Muscle layer of duodenum (tissue), 2 donors: ENCODE results near the gene LTF.
"Not testable (repeated sequence)": the region's sequence is repeated elsewhere in the genome, so short reads cannot be mapped to it uniquely, and the experiment has no call there.

Experiments
- H3K27ac ChIP-seq: one replicate; pipeline ENCODE4 v1.7.0; 2013; ENCODE audit warnings: mild to moderate bottlenecking, low read length
- H3K27me3 ChIP-seq: one replicate; pipeline ENCODE4 v1.7.0; 2013; ENCODE audit warnings: low read depth, mild to moderate bottlenecking, control low read depth, low read length
- H3K36me3 ChIP-seq, 2 donors: one replicate each; pipeline ENCODE4 v1.7.0; 2013; ENCODE audit warnings: low read length in 2 of 2, control low read depth in 1 of 2, mild to moderate bottlenecking in 1 of 2; ENCODE audit not compliant: insufficient read depth in 2 of 2, control insufficient read depth in 1 of 2
- H3K4me1 ChIP-seq, 2 donors: one replicate each; pipeline ENCODE4 v1.7.0; 2013; ENCODE audit warnings: low read length in 2 of 2, mild to moderate bottlenecking in 2 of 2, control low read depth in 1 of 2, moderate library complexity in 1 of 2; ENCODE audit not compliant: insufficient read depth in 2 of 2, control insufficient read depth in 1 of 2
- H3K4me3 ChIP-seq, 2 donors: one replicate each; pipeline ENCODE4 v1.7.0; 2013; ENCODE audit warnings: low read length in 2 of 2, low read depth in 1 of 2, mild to moderate bottlenecking in 1 of 2
- H3K9me3 ChIP-seq, 2 donors: one replicate each; pipeline ENCODE4 v1.7.0; 2013; ENCODE audit warnings: low read length in 2 of 2, control low read depth in 1 of 2, mild to moderate bottlenecking in 1 of 2; ENCODE audit not compliant: control insufficient read depth in 1 of 2
- donor health status: healthy.

Gene LTF

DNA sequence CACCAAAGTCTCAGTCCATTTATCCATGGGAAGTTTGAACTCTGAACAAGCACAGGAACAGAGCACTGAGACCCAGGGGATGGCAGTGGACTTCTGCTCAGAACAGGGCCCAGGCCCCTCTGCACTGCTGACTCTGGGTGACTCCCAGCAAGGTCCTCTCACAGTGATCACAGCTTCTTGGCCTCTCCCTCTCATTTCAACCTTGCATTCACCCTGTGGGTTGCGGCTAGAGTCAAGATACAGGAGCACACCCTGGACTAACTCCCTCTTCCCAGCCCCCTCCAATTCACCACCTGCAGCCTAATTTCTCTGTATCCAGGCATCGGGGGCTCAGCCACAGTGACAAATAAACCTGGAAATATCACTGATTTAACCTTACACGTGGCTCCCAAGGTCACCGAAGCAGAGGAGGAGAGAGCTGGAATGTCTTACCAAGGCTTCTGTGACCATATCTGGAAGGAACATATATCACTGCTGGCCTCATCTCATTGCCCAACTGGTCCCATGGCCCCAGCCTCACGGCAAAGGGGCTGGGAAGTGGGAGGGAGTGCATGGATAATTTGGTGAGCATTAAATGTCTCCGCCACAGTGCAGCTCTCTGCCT lies 34.3 kb upstream of the LTF start:
- no peaks in the 10 kb centered on the region for H3K4me1 ChIP-seq
- no peak overlapping the region for H3K4me3 ChIP-seq
- H3K9me3 ChIP-seq: no peaks in the 10 kb centered on the region
- no peaks in the 10 kb centered on the region for H3K36me3 ChIP-seq
- no peak overlapping the region for H3K27ac ChIP-seq
- H3K27me3 ChIP-seq: no peaks in the 10 kb centered on the region

DNA sequence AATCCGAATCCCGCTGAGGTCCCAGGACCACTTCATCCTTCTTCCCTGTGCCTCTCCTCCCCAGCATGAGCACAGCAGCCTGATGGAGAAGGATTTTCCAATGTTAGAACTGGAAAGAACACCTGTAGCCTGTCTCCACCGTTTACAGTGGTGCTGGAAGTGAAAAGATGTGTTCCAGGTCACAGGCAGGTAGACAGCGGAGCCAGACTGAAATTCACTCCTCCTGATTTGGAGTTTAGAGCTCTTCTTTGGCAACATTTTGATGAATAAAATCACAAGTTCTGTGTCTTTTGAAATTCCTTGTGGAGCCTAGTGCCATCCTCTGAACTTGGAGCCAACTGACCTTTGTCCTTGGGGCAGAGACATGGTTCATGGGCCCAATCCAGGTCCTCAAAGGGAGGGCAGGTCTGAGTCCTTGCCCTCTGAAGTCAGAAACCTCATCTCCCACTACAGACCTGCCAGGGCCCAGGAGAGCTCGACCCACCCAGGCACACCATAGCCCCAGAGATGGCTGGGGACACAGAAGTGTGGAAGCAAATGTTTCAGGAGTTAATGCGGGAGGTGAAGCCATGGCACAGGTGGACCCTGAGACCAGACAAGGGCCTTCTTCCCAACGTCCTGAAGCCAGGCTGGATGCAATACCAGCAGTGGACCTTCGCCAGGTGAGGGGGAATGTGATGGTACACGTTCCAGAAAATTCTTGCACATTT lies 33.0 kb upstream of the LTF start, which contains the start of gene RTP3:
TSS of gene RTP3 (plus strand) at position 421 of the 710 bp plus-strand sequence. CDS start at position 508, 87 bp downstream.
- H3K36me3 ChIP-seq: no peaks in the 10 kb centered on the region
- H3K4me3 ChIP-seq: no peak within 1 kb of the TSS
- no peaks in the 10 kb centered on the region for H3K27me3 ChIP-seq
- no peak within 1 kb of the TSS for H3K27ac ChIP-seq
- no peaks in the 10 kb centered on the region for H3K9me3 ChIP-seq
- H3K4me1 ChIP-seq: no peaks in the 10 kb centered on the region

DNA sequence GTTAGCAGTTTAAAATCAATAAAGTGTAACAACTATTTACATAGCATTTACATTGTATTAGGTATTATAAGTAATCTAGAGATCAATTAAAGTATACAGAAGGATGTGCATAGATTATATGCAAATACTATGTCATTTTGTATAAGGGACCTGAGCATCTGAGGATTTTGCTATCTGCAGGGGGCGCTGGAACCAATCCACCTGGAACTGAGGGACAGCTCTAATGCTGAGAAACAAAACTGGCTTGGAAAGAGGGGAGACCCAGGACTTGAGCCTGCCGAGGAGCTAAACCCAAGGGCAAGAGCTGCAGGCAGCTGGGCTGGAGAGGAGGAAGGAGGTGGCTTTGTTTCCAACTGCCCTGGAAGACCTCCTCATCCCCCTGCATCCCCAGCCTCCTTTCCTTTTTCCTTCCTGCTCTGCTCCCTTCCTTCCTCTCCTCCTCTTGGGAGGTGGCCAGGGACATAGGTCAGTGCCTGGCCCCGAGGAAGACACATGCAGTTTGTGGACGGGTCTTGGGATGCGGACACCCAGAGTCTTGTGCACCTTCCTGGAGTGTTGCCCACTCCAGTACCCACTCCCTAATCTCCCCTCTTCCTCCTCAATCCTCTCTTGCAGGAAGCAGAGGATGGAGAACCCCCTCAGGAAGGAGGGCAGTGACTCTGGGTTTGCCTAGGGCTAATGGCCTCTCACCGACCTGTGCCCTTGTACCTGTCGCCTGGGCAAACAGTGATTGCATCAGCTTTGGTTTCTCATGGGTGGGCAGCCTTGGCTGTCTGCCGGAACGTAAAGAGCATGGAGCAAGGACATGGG lies 32.2 kb upstream of the LTF start:
- H3K27ac ChIP-seq: no peak overlapping the region
- H3K9me3 ChIP-seq: no peaks in the 10 kb centered on the region
- H3K36me3 ChIP-seq: no peaks in the 10 kb centered on the region
- H3K27me3 ChIP-seq: no peaks in the 10 kb centered on the region
- H3K4me1 ChIP-seq: no peaks in the 10 kb centered on the region
- H3K4me3 ChIP-seq: no peak overlapping the region

DNA sequence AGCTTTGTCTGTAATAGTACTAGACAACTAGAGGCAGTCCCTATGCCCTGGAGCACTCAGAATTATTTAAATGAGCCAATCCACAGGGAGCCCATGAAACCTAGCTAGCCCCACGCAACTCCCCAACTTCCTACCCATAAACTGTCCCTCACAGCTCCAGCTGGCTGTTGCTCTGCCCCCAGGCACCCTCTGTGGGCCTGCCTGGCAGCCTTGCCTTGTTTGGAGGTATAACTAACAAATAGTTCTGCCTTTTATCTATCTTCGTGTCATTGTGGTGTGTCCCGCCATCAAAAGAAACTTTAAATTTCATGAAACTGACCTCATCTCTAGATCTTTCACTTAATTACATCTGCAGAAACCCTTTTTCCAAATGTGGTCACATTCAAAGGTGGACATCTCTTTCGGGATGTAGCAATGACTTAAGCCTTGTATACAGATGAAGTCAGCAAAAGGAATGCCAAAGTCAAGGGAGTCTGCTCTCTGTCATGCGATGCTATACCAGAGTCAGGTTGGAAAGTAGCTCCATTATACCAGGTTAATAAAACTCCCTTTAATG lies 31.3 kb upstream of the LTF start:
- no peaks in the 10 kb centered on the region for H3K27me3 ChIP-seq
- no peak overlapping the region for H3K4me3 ChIP-seq
- H3K36me3 ChIP-seq: no peaks in the 10 kb centered on the region
- H3K4me1 ChIP-seq: no peaks in the 10 kb centered on the region
- no peaks in the 10 kb centered on the region for H3K9me3 ChIP-seq
- H3K27ac ChIP-seq: no peak overlapping the region

DNA sequence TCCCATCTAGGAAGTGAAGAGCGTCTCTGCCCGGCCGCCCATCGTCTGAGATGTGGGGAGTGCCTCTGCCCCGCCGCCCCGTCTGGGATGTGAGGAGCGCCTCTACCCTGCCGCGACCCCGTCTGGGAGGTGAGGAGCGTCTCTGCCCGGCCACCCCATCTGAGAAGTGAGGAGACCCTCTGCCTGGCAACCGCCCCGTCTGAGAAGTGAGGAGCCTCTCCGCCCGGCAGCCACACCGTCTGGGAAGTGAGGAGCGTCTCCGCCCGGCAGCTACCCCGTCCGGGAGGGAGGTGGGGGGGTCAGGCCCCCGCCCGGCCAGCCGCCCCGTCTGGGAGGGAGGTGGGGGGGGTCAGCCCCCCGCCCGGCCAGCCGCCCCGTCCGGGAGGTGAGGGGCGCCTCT lies 29.8 kb upstream of the LTF start:
- not testable (repeated sequence) for H3K36me3 ChIP-seq

DNA sequence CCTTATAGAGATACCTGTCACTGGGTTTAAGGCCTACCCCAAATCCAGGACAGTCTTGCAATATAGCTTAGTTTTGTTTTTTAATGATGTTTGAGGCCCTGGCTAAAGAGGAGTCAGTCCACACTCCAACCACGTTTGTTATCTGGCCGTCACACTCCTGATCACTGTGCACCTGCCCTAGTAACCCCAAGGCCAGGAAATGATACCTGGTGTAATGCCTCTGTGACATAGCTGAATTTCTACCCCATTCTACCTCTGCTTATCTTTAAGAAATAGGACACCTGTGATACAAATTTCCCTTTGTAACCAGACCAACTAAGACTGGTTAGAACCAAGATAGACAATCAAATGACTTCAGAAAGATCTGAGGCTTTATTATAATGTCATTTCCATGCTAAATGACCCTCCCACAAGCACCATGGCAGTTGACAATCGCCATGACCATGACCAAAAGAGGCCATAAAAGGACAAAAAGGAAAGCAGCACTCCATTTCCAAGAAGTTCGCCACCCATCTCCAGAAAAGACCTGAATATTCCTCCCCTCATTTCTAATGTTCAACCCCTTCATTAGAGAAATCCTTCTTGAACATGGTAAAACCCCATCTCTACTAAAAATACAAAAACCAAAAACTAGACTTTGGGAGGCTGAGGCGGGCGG lies 28.3 kb upstream of the LTF start:
- Histone ChIP-seq H3K4me1 (peaks cover 0 to 5% of the 10 kb centered on the region in 2 donors), H3K9me3 (no peaks in the 10 kb centered on the region)

More for the DNA sequence above, 29.8 kb upstream of the LTF start:
- H3K4me3 ChIP-seq, H3K4me1 ChIP-seq, H3K27me3 ChIP-seq, H3K9me3 ChIP-seq, H3K27ac ChIP-seq: not testable (repeated sequence)

DNA sequence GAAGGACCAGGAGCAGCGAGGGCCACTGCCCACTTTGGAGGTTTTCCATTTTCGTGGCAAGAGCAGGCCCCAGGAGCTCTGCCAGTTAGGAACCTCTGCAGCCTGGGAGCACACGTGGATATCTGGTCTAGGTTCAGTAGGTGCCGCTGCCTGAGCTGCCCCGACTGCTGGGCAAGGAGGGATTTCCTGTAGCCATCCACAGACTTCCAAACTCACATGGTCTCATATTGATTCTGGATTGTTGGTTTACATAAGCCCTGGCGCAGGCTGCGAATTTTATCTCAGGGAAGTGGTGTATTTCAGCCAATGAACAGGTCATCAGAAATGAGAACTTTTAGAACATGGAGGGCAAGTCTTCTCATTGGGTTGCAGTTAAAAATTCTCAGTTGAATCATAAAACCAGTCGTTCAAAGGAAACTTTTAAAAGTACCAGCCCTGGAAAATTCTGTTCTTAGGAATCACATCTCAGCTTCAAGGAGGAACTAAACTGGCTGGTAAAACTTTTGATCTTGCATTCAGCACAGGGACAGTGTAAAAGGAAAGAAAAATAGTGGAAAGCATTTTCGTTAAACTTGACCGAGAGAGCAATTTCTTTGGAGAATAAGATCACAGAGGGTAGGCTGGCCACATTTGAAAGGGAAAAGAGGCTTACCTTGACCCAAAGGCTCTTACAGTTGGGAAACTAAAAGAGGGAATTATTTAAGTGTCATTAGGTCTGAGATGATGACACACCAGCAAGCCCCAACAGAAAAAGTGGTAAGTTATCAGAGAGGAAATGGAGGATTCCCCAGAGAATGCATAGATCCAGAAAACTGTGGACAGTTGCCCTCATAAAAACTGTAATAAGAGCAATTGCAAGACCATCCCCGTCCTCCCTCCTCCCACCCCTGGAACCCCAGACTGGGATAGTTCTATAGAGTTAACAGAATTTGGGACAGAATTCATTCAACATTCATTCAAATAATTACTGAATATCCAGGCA lies 26.7 kb upstream of the LTF start:
- H3K27me3 ChIP-seq: no peaks in the 10 kb centered on the region
- H3K27ac ChIP-seq: no peak overlapping the region
- no peaks in the 10 kb centered on the region for H3K36me3 ChIP-seq
- no peak overlapping the region for H3K4me3 ChIP-seq
- no peaks in the 10 kb centered on the region for H3K9me3 ChIP-seq
- peaks cover 0 to 5% of the 10 kb centered on the region in 2 donors for H3K4me1 ChIP-seq

More for the DNA sequence above, 28.3 kb upstream of the LTF start:
- no peak overlapping the region for H3K4me3 ChIP-seq
- H3K36me3 ChIP-seq: no peaks in the 10 kb centered on the region
- no peak overlapping the region for H3K27ac ChIP-seq
- no peaks in the 10 kb centered on the region for H3K27me3 ChIP-seq

DNA sequence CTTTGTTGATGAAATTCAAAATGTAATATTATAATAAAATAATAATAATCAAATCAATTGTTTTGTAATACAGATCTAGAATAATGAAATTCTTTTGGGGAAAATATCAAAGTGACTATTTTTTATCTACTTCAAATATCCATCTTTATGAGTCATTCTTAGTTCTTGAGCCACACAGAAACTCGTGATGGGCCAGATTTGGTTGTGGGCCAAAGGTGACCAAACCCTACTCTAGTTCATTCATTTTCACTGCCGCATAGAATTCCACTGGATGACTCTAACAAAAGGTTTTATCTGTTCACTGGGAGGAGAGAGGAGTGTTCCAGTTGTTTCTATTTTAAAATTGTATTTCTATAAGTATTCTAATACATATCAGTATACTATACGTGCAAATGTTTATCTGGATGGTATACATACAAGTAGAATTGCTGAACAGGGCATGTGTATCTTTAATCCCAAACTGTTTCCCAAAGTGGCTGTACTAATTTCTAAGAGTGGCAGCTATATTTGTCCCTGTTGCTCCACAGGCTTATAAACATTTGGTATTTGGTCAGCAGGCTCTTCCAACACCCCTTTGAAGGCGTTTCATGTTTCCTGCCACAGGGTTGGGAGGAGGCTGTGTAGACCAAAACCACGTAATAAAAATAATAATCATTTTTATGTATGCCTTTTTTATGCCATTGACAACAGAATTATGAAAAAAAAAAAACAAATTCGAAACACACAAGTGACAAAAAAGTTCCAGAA lies 25.8 kb upstream of the LTF start:
- no peaks in the 10 kb centered on the region for H3K9me3 ChIP-seq

DNA sequence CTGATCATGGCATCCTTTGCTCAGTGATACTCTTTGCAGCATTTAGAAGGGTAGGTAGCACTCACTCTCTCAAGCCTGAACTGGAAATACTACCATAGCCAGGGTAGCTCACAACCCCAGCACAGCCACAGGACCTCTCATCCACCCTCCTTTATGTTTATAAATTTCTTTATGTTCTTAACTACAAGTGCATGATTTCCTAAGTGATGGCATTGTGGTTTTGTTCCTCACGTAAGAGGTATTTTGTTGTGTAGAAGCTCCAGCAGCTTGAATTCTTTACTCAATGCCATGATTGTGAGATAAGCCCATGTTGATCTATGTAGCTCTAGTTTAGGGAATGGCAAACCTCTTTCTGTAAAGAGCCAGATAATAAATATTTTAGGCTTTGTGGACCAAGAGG lies 25.2 kb upstream of the LTF start:
- no peaks in the 10 kb centered on the region for H3K9me3 ChIP-seq
- H3K4me3 ChIP-seq: no peak overlapping the region
- no peak overlapping the region for H3K27ac ChIP-seq
- no peaks in the 10 kb centered on the region for H3K27me3 ChIP-seq
- peaks cover 0 to 5% of the 10 kb centered on the region in 2 donors for H3K4me1 ChIP-seq
- no peaks in the 10 kb centered on the region for H3K36me3 ChIP-seq

More for the DNA sequence above, 25.8 kb upstream of the LTF start:
- H3K27ac ChIP-seq: no peak overlapping the region
- H3K27me3 ChIP-seq: no peaks in the 10 kb centered on the region
- no peaks in the 10 kb centered on the region for H3K36me3 ChIP-seq
- H3K4me3 ChIP-seq: no peak overlapping the region
- H3K4me1 ChIP-seq: peaks cover 0 to 5% of the 10 kb centered on the region in 2 donors

DNA sequence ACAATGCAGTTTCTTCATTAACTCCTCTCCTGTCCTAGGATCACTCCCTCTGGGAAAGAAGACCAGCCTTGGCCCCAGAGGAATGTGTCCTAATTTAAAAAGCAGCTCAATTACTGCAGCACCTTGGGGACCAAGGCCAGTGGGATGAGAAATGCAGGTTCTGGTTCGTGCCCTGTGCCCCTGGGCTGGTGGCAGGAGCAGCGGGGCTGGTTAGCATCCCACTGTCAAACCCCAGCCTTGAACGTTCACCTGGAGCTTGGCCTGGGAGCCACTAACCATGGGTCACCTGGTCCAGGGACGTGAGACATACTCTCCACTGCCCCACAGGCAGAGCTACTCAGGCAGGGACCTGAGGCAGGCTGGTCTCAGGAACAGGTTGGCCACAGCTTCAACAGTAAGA lies 24.7 kb upstream of the LTF start:
- Histone ChIP-seq H3K4me1 (peaks cover 0 to 5% of the 10 kb centered on the region in 2 donors), H3K27me3 (no peaks in the 10 kb centered on the region), H3K9me3 (no peaks in the 10 kb centered on the region), H3K4me3 (no peak overlapping the region), H3K27ac (no peak overlapping the region), H3K36me3 (no peaks in the 10 kb centered on the region)
